ENCODE results near the gene TMEM42. TPM values are rescaled to one million over a fixed set of nuclear protein-coding genes. Genes with fewer than 3 reads are reported as not detected.
A peak's percentile ranks its signal among the peaks of the same experiment; 100 is the strongest.

The TMEM42 gene
- total RNA-seq, 1 donor from 2014 or later = 18.9 TPM

- no peak for TF ChIP-seq CTCF (IDR thresholded peaks at IDR 0.05)
- H3K27me3 Mint-ChIP-seq (ENCODE audit: unreplicated experiment) = no peaks in the 10 kb centered on the region
Measured at GRCh38 chr3:44875596-44875995, 13.9 kb downstream of the TMEM42 start.

DNA sequence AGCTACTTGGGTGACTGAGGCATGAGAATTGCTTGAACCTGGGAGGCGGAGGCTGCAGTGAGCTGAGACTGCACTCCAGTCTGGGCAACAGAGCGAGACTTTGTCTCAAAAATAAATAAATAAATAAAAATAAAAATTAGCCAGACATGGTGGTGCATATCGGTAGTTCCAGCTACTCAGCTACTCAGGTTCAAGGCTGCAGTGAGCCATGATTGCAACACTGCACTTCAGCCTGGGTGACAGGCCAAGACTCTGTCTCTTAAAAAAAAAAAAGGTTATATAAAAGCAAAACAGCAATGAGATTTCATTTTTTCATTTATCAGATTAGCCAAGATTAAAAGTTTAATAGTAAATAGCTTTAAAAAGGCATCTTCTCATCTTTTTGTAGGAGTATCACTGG is 15.6 kb downstream of the TMEM42 start:
- Mint-ChIP-seq H3K36me3 (ENCODE audit: unreplicated experiment) (no peaks in the 10 kb centered on the region), H3K4me3 (ENCODE audit: unreplicated experiment) (no peak overlapping the region), H3K27me3 (ENCODE audit: unreplicated experiment) (no peaks in the 10 kb centered on the region), H3K4me1 (ENCODE audit: unreplicated experiment) (peaks cover 8% of the 10 kb centered on the region), H3K27ac (ENCODE audit: unreplicated experiment) (no peak overlapping the region), H3K9me3 (ENCODE audit: unreplicated experiment) (no peaks in the 10 kb centered on the region)
- DNase-seq (ENCODE audit: extremely low spot score, unreplicated experiment) = no peak
- TF ChIP-seq CTCF (IDR thresholded peaks at IDR 0.05) = no peak

More at GRCh38 chr3:44875596-44875995, 13.9 kb downstream of the TMEM42 start:
- no peaks in the 10 kb centered on the region for H3K9me3 Mint-ChIP-seq (ENCODE audit: unreplicated experiment)
- no peak overlapping the region for H3K4me3 Mint-ChIP-seq (ENCODE audit: unreplicated experiment)
- H3K27ac Mint-ChIP-seq (ENCODE audit: unreplicated experiment) = no peak overlapping the region
- peaks cover 7% of the 10 kb centered on the region for H3K4me1 Mint-ChIP-seq (ENCODE audit: unreplicated experiment)
- no peaks in the 10 kb centered on the region for H3K36me3 Mint-ChIP-seq (ENCODE audit: unreplicated experiment)
- DNase-seq (ENCODE audit: extremely low spot score, unreplicated experiment) = no peak

DNA sequence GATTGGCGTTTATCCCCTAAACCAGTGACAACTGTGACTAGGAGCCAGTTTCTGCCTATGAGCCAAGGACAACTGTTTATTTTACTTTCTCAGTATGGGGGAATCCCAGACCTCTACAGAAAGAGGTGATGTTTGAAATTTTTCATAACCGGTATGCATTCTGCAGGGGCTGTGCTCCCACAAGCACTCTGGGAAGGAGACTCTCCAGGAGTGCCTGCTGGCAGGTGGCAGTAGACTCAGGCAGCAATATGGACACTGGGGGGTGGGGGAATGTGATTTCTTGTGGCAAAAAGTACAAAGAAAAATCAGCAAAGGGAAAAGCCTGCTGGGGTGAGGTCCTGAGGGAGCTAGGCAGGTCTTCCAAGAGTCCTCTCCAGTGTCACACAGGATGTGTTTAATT is 18.6 kb downstream of the TMEM42 start:
- H3K4me1 Mint-ChIP-seq (ENCODE audit: unreplicated experiment) = peaks cover 36% of the 10 kb centered on the region
- no peak for DNase-seq (ENCODE audit: extremely low spot score, unreplicated experiment)
- no peaks in the 10 kb centered on the region for H3K27me3 Mint-ChIP-seq (ENCODE audit: unreplicated experiment)
- no peak overlapping the region for H3K27ac Mint-ChIP-seq (ENCODE audit: unreplicated experiment)
- no peaks in the 10 kb centered on the region for H3K9me3 Mint-ChIP-seq (ENCODE audit: unreplicated experiment)
- no peak for TF ChIP-seq CTCF (IDR thresholded peaks at IDR 0.05)
- no peaks in the 10 kb centered on the region for H3K36me3 Mint-ChIP-seq (ENCODE audit: unreplicated experiment)
- no peak overlapping the region for H3K4me3 Mint-ChIP-seq (ENCODE audit: unreplicated experiment)

DNA sequence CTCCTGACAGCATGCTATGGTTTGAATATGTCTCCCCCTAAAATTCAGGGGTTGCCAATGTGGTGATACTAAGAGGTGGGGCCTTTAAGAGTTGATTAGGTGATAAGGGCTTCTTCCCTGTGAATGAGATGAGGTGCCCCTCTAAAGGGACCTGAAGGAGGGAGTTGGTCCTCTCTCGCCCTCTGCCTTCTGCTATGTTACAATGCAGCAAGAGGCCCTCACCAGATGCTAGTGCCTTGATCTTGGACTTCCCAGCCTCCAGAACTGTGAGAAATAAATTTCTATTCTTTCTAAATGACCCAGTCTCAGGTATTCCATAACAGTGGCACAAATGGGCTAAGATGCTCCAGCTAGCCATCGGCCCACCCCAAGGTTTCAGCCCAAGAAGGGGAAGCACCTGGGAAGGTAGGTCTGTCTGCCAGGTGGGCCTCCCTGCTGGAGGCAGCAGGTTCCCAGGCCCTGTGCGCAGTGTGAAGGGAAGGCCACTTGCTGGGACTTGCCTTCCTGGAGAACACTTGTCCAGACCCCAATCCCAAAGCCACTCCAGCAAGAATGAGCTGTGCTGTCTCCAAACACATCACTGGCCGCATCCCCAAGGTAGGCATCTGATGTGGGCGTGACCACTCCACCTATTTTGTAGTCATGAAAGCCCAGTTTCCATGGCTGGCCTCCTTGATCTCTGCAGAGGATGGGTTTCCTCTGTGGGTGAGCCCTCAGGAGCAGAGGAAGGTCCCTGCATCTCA is 21.7 kb downstream of the TMEM42 start:
- Mint-ChIP-seq H3K4me3 (ENCODE audit: unreplicated experiment) (no peak overlapping the region), H3K4me1 (ENCODE audit: unreplicated experiment) (peaks cover 59% of the 10 kb centered on the region), H3K27me3 (ENCODE audit: unreplicated experiment) (no peaks in the 10 kb centered on the region), H3K9me3 (ENCODE audit: unreplicated experiment) (no peaks in the 10 kb centered on the region), H3K27ac (ENCODE audit: unreplicated experiment) (peak overlapping the region; percentile 89), H3K36me3 (ENCODE audit: unreplicated experiment) (no peaks in the 10 kb centered on the region)
- no peak for DNase-seq (ENCODE audit: extremely low spot score, unreplicated experiment)
- TF ChIP-seq CTCF (IDR thresholded peaks at IDR 0.05) = peak; percentile 31

DNA sequence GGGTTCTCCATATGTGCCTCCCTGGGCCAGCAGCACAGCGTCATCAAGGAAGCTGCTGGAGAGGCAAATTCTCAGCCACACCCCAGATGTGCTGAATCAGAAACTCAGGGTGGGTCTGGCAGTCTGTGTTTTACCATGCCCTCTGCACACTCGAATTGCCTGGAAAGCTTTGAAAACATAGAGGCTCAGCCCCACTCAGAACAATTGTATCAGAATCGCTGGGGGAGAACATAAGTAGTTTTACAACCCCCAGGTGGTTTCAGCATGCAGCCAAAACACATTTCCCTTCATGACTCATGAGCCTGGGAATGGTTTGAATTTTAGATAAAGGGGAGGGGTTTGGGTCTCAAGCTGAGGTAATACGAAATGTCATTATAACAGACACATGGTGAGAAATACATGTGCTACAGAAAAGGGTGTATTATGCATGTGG is 22.3 kb downstream of the TMEM42 start:
- Mint-ChIP-seq H3K9me3 (ENCODE audit: unreplicated experiment) (no peaks in the 10 kb centered on the region), H3K27ac (ENCODE audit: unreplicated experiment) (peak overlapping the region; percentile 89), H3K36me3 (ENCODE audit: unreplicated experiment) (no peaks in the 10 kb centered on the region), H3K4me1 (ENCODE audit: unreplicated experiment) (peaks cover 59% of the 10 kb centered on the region), H3K4me3 (ENCODE audit: unreplicated experiment) (no peak overlapping the region), H3K27me3 (ENCODE audit: unreplicated experiment) (no peaks in the 10 kb centered on the region)
- no peak for DNase-seq (ENCODE audit: extremely low spot score, unreplicated experiment)
- TF ChIP-seq CTCF (IDR thresholded peaks at IDR 0.05) = no peak
